Measurements from ENCODE around the gene DIRAS1.

The DIRAS1 gene

GRCh38 chr19:2755448-2755705, 34.2 kb upstream of the DIRAS1 start:
- H3F3A ChIP-seq (ENCODE audit: insufficient read depth), result no peaks in the 10 kb centered on the region
- H3K4me3 ChIP-seq (ENCODE audit: insufficient read depth, low read length, poor library complexity, severe bottlenecking), result no peak overlapping the region
- no peaks in the 10 kb centered on the region for H3K79me2 ChIP-seq (ENCODE audit: insufficient read depth, low read length)
- no peaks in the 10 kb centered on the region for H3K9me3 ChIP-seq (ENCODE audit: insufficient read depth, low read length)
- no peaks in the 10 kb centered on the region for H3K9me2 ChIP-seq (replicated peaks; ENCODE audit: insufficient read depth, low read length)
- no peak overlapping the region for H3K4me2 ChIP-seq (ENCODE audit: low read depth, low read length, poor library complexity, severe bottlenecking)
- H3K9ac ChIP-seq (ENCODE audit: low read length), result no peak overlapping the region
- H3K27ac ChIP-seq (ENCODE audit: low read depth, low read length), result no peak overlapping the region
- TF ChIP-seq EZH2phosphoT487 (conservative IDR thresholded peaks at IDR 0.05; ENCODE audit: low read length) (no peak), CTCF (IDR thresholded peaks at IDR 0.05; ENCODE audit: insufficient read depth, low read length, poor library complexity, severe bottlenecking) (no peak)
- no peaks in the 10 kb centered on the region for H4K20me1 ChIP-seq (ENCODE audit: low read depth, low read length)
- H3K27me3 ChIP-seq (ENCODE audit: low read length), result no peaks in the 10 kb centered on the region
- H2AFZ ChIP-seq (ENCODE audit: low read depth, low read length, severe bottlenecking), result no peak overlapping the region
- H3K36me3 ChIP-seq (ENCODE audit: low read length), result no peaks in the 10 kb centered on the region

GRCh38 chr19:2754659-2755447, 33.7 kb upstream of the DIRAS1 start:
- no peaks in the 10 kb centered on the region for H3K79me2 ChIP-seq (ENCODE audit: insufficient read depth, low read length)
- H3K27me3 ChIP-seq (ENCODE audit: low read length), result no peaks in the 10 kb centered on the region
- no peak overlapping the region for H3K9ac ChIP-seq (ENCODE audit: low read length)
- H3K9me3 ChIP-seq (ENCODE audit: insufficient read depth, low read length), result no peaks in the 10 kb centered on the region
- H2AFZ ChIP-seq (ENCODE audit: low read depth, low read length, severe bottlenecking), result no peak overlapping the region
- H3K36me3 ChIP-seq (ENCODE audit: low read length), result no peaks in the 10 kb centered on the region
- H3K4me3 ChIP-seq (ENCODE audit: insufficient read depth, low read length, poor library complexity, severe bottlenecking), result no peak overlapping the region
- TF ChIP-seq CTCF (IDR thresholded peaks at IDR 0.05; ENCODE audit: insufficient read depth, low read length, poor library complexity, severe bottlenecking) (no peak), EZH2phosphoT487 (conservative IDR thresholded peaks at IDR 0.05; ENCODE audit: low read length) (no peak)
- H3K9me2 ChIP-seq (replicated peaks; ENCODE audit: insufficient read depth, low read length), result no peaks in the 10 kb centered on the region
- H3K4me2 ChIP-seq (ENCODE audit: low read depth, low read length, poor library complexity, severe bottlenecking), result no peak overlapping the region
- no peaks in the 10 kb centered on the region for H4K20me1 ChIP-seq (ENCODE audit: low read depth, low read length)
- no peak overlapping the region for H3K27ac ChIP-seq (ENCODE audit: low read depth, low read length)
- no peaks in the 10 kb centered on the region for H3F3A ChIP-seq (ENCODE audit: insufficient read depth)

GRCh38 chr19:2751438-2751830, 30.3 kb upstream of the DIRAS1 start:
- TF ChIP-seq CTCF (IDR thresholded peaks at IDR 0.05; ENCODE audit: insufficient read depth, low read length, poor library complexity, severe bottlenecking), result no peak
- no peak for TF ChIP-seq EZH2phosphoT487 (conservative IDR thresholded peaks at IDR 0.05; ENCODE audit: low read length)
- H2AFZ ChIP-seq (ENCODE audit: low read depth, low read length, severe bottlenecking), result no peak overlapping the region
- no peak overlapping the region for H3K9ac ChIP-seq (ENCODE audit: low read length)
- H3K79me2 ChIP-seq (ENCODE audit: insufficient read depth, low read length), result no peaks in the 10 kb centered on the region
- H3K9me3 ChIP-seq (ENCODE audit: insufficient read depth, low read length), result no peaks in the 10 kb centered on the region
- no peaks in the 10 kb centered on the region for H3K36me3 ChIP-seq (ENCODE audit: low read length)
- H4K20me1 ChIP-seq (ENCODE audit: low read depth, low read length), result no peaks in the 10 kb centered on the region
- no peaks in the 10 kb centered on the region for H3K9me2 ChIP-seq (replicated peaks; ENCODE audit: insufficient read depth, low read length)
- no peak overlapping the region for H3K4me3 ChIP-seq (ENCODE audit: insufficient read depth, low read length, poor library complexity, severe bottlenecking)
- H3K27me3 ChIP-seq (ENCODE audit: low read length), result no peaks in the 10 kb centered on the region
- H3F3A ChIP-seq (ENCODE audit: insufficient read depth), result no peaks in the 10 kb centered on the region
- no peak overlapping the region for H3K4me2 ChIP-seq (ENCODE audit: low read depth, low read length, poor library complexity, severe bottlenecking)
- H3K27ac ChIP-seq (ENCODE audit: low read depth, low read length), result no peak overlapping the region
